DND-41 (cell line): ENCODE data around the gene GADL1.

ENCODE experiments used
- CTCF ChIP-seq: IDR thresholded peaks from 2 replicates; pipeline ENCODE4 v1.5.1; 2012; ENCODE audit warnings: borderline replicate concordance, low read length, moderate library complexity, mild to moderate bottlenecking; ENCODE audit not compliant: poor library complexity, severe bottlenecking; ENCODE audit errors: extremely low read depth
- EZH2 ChIP-seq: IDR thresholded peaks from 3 replicates; pipeline ENCODE4 v1.6.1; 2012; ENCODE audit warnings: borderline replicate concordance, low read depth, mild to moderate bottlenecking, moderate library complexity, low read length, inconsistent platforms; ENCODE audit not compliant: severe bottlenecking

GRCh38 chr3:30932513-30933098 lies 38.1 kb upstream of the GADL1 start:
- no peak for TF ChIP-seq CTCF
- TF ChIP-seq EZH2 = no peak
